Measurements from ENCODE around the gene BLVRB. TPM values are rescaled to one million over a fixed set of nuclear protein-coding genes. Genes with fewer than 3 reads are reported as not detected.

BLVRB gene
- total and polyA plus RNA-seq, 9 of the 15 experiments (the other 6 are each of a cell fraction or from before 2014, with no cell fraction given): 81.1 to 749 (median 331) TPM

GRCh38 chr19:40466219-40466984 is 857 bp upstream of the BLVRB start:
- Histone ChIP-seq H3K79me2 (ENCODE audit: control insufficient read depth, insufficient read depth, low read length) (peaks cover 45% of the 10 kb centered on the region), H3K27me3 (ENCODE audit: control insufficient read depth in 2 of 2, insufficient read depth in 2 of 2, low read length in 2 of 2) (no peaks in the 10 kb centered on the region), H3K36me3 (ENCODE audit: control insufficient read depth, insufficient read depth, low read length) (peaks cover 13% of the 10 kb centered on the region), H3K4me1 (replicated peaks in 1 of 2; ENCODE audit: control insufficient read depth in 2 of 2, insufficient read depth in 2 of 2, low read length in 2 of 2) (peaks cover 23 to 50% of the 10 kb centered on the region in 2 experiments; a peak in 4 of 5 replicates), H3K9me1 (ENCODE audit: control insufficient read depth, insufficient read depth, low read length) (peaks cover 4% of the 10 kb centered on the region), H2AFZ (ENCODE audit: low read depth, low read length) (peak overlapping the region; percentile 91), H3K4me2 (ENCODE audit: insufficient read depth, low read length) (peak overlapping the region; percentile 93), H3K9me3 (replicated peaks; ENCODE audit: control insufficient read depth, insufficient read depth, low read depth, low read length) (no peaks in the 10 kb centered on the region; the same call in 1 of the 2 replicates), H3K4me3 (peak overlapping the region; percentile 16; the same call in 1 of the 2 replicates), H3K9ac (ENCODE audit: insufficient read depth in 1 of 2, low read depth in 2 of 2, low read length in 2 of 2) (peak overlapping the region; percentile 52 to 77), H3K27ac (ENCODE audit: extremely low read depth, low read depth, low read length) (peak overlapping the region; percentile 78), H4K20me1 (replicated peaks; ENCODE audit: control insufficient read depth, insufficient read depth, low read length) (peaks cover 7% of the 10 kb centered on the region)
- WGBS (ENCODE audit: insufficient coverage, low coverage, missing lambda C conversion rate): 68% methylated on average over 45 of the region's 48 CpGs
- no peak for ATAC-seq
- ChIA-PET CTCF (ENCODE audit: low intra/inter-chr PET ratio) (interaction anchor here (0.5 kb wide), 1 partner anchor 154 kb away, joined by 3 read pairs; no protein-coding TSS in a partner anchor), POLR2A (interaction anchor here (0.7 to 4.0 kb wide), 16 partner anchors 9 to 332 kb away, joined by 3 to 43 read pairs (median 4); partner anchors contain the start of genes EGLN2, SERTAD1 and SERTAD3)
- no peak for DNase-seq (ENCODE audit: extremely low read depth in 1 of 4, low spot score in 3 of 4)
- FAIRE-seq: no peak
- in situ Hi-C loops (cut with MboI) (no loop called here), intact Hi-C loops (cut with micrococcal nuclease) (no loop called here)
- BruUV-seq (replicated peaks): no TSS peak
- TF ChIP-seq ARID2 (IDR thresholded peaks at IDR 0.05) (no peak), STAT5B (CRISPR knock-in tag; IDR thresholded peaks at IDR 0.05) (no peak), XRCC4 (IDR thresholded peaks at IDR 0.05; ENCODE audit: extremely low read depth, insufficient read depth, insufficient read length) (no peak), ZBTB26 (CRISPR knock-in tag; IDR thresholded peaks at IDR 0.05) (no peak), ZBTB40 (IDR thresholded peaks at IDR 0.05) (peak; percentile 37; the same call in 1 of the 2 replicates), ZBTB40 (CRISPR knock-in tag; IDR thresholded peaks at IDR 0.05) (no peak), EWSR1 (IDR thresholded peaks at IDR 0.05; ENCODE audit: borderline replicate concordance, low read depth, partially characterized antibody) (no peak), TRIM25 (IDR thresholded peaks at IDR 0.05; ENCODE audit: borderline replicate concordance) (peak; percentile 25; the same call in 1 of the 2 replicates)

All from K562 (cell line).